CD4-positive, alpha-beta memory T cell (primary cell): ENCODE results near the gene TYK2. TPM values are rescaled to one million over a fixed set of nuclear protein-coding genes. Genes with fewer than 3 reads are reported as not detected.

ENCODE experiments used
- CTCF ChIA-PET: fragments of 350-600 bp; sonication (Branson Sonifier 250); formaldehyde crosslinking; loops from one replicate; lab custom pipeline; 2021; ENCODE audit warnings: inconsistent platforms; ENCODE audit not compliant: partially characterized antibody; lab: Charles Lee
- POLR2A ChIA-PET: fragments of 350-600 bp; sonication (Branson Sonifier 250); formaldehyde crosslinking; loops from one replicate; lab custom pipeline; 2021; ENCODE audit not compliant: partially characterized antibody; lab: Charles Lee
- DNase-seq, 5 donors: peaks; one replicate each; pipeline versions ENCODE4 v3.0.0 to v3.0.0-alpha.2; 2020 to 2022; ENCODE audit warnings: mixed read lengths in 1 of 5
- H3K27ac ChIP-seq: one replicate; pipeline ENCODE4 v1.7.0; 2013; ENCODE audit warnings: low read depth, low read length
- H3K27me3 ChIP-seq: 2 replicates; pipeline ENCODE4 v1.7.0; 2013; ENCODE audit warnings: mild to moderate bottlenecking, low read length, moderate library complexity; ENCODE audit not compliant: insufficient read depth
- H3K36me3 ChIP-seq: 2 replicates; pipeline ENCODE4 v1.7.0; 2013; ENCODE audit warnings: mild to moderate bottlenecking, low read length, moderate library complexity; ENCODE audit not compliant: insufficient read depth
- H3K4me1 ChIP-seq: 2 replicates; pipeline ENCODE4 v1.7.0; 2013; ENCODE audit warnings: mild to moderate bottlenecking, low read length, moderate library complexity; ENCODE audit not compliant: insufficient read depth
- H3K4me3 ChIP-seq, 2 donors: one replicate each; pipeline ENCODE4 v1.7.0; 2013; ENCODE audit warnings: low read length in 2 of 2, mild to moderate bottlenecking in 1 of 2
- H3K9me3 ChIP-seq, 2 donors: one replicate each; pipeline ENCODE4 v1.7.0; 2013; ENCODE audit warnings: low read length in 2 of 2, control low read depth in 1 of 2; ENCODE audit not compliant: control insufficient read depth in 1 of 2
- H3K27ac Mint-ChIP-seq, 7 donors: one replicate each; pipeline ENCODE4 v1.8.0; 2020 to 2021; ENCODE audit warnings: mixed read lengths in 7 of 7, mild to moderate bottlenecking in 6 of 7, inconsistent platforms in 3 of 7, moderate library complexity in 3 of 7
- H3K27me3 Mint-ChIP-seq, 2 donors: one replicate each; pipeline ENCODE4 v1.8.0; 2020 to 2021; ENCODE audit warnings: mixed read lengths in 2 of 2
- H3K36me3 Mint-ChIP-seq, 2 donors: one replicate each; pipeline ENCODE4 v1.8.0; 2020 to 2021; ENCODE audit warnings: mixed read lengths in 2 of 2, inconsistent platforms in 1 of 2, mild to moderate bottlenecking in 1 of 2
- H3K4me1 Mint-ChIP-seq, 4 donors: one replicate each; pipeline ENCODE4 v1.8.0; 2020 to 2021; ENCODE audit warnings: mixed read lengths in 4 of 4, mild to moderate bottlenecking in 1 of 4
- H3K4me3 Mint-ChIP-seq, 8 donors: one replicate each; pipeline ENCODE4 v1.8.0; 2020 to 2021; ENCODE audit warnings: mixed read lengths in 8 of 8, mild to moderate bottlenecking in 7 of 8, moderate library complexity in 6 of 8, inconsistent platforms in 3 of 8
- H3K9me3 Mint-ChIP-seq, 8 donors: one replicate each; pipeline ENCODE4 v1.8.0; 2020 to 2021; ENCODE audit warnings: mixed read lengths in 8 of 8, mild to moderate bottlenecking in 5 of 8, inconsistent platforms in 3 of 8, moderate library complexity in 1 of 8
- intact Hi-C: fragments of 100-400 bp; cut with micrococcal nuclease; formaldehyde crosslinking; loops from one replicate; pipeline ENCODE4 v1.15.1; 2023
- microRNA-seq: library from miRNA; unstranded; fragments of <30 nt; microRNA quantifications from one replicate; pipeline ENCODE4 v1.2.0, GENCODE V29; 2021; ENCODE audit warnings: borderline replicate concordance, borderline number of aligned reads, borderline microRNAs expressed, mixed read lengths
- polyA plus RNA-seq, 2 donors: library from polyadenylated mRNA; unstranded; fragments of 300-500 nt; fragmentation: Illumina TruSeq; gene quantifications; one replicate each; pipeline ENCODE4 v1.2.3, GENCODE V29; 2021
- total RNA-seq, 2 experiments: library from RNA; stranded (reverse); gene quantifications; one replicate each; pipeline ENCODE4 v1.2.3, GENCODE V29; 2021

TYK2 gene
- total and polyA plus RNA-seq, 4 experiments from 2014 or later = 33.3 to 314 (median 187) TPM

DNA sequence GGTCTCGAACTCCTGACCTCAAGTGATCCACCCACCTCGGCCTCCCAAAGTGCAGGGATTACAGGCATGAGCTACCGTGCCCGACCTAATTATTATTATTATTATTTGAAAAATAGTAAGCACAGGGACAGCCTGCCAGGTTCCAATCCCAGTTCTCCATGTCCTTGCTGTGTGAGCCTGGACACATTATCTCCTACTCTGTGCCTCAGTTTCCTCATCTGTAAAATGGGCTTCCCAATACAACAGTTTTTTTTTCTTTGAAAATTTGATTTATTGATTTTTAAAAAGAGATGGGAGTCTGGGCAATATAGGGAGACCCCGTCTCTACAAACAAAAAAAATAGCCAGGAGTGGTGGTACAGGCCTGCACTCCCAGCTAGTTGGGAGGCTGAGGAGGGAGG is 74.0 kb downstream of the TYK2 start:
- no peaks in the 10 kb centered on the region for H3K27me3 Mint-ChIP-seq
- no peak overlapping the region for H3K4me3 Mint-ChIP-seq
- Histone ChIP-seq H3K27ac (no peak overlapping the region), H3K27me3 (no peaks in the 10 kb centered on the region), H3K4me1 (no peaks in the 10 kb centered on the region), H3K4me3 (no peak overlapping the region), H3K36me3 (no peaks in the 10 kb centered on the region), H3K9me3 (no peaks in the 10 kb centered on the region)
- no peak for DNase-seq
- H3K27ac Mint-ChIP-seq = no peak overlapping the region
- intact Hi-C loops = no loop called here
- peaks cover 0 to 4% of the 10 kb centered on the region in 2 donors for H3K36me3 Mint-ChIP-seq
- H3K4me1 Mint-ChIP-seq = no peaks in the 10 kb centered on the region
- POLR2A ChIA-PET = interaction anchor here (1.6 kb wide), 1 partner anchor 13 kb away, joined by 3 read pairs; no protein-coding TSS in a partner anchor
- no peaks in the 10 kb centered on the region for H3K9me3 Mint-ChIP-seq
- CTCF ChIA-PET = interaction anchor here (1.0 to 1.3 kb wide), 3 partner anchors 8 to 79 kb away, joined by 3 read pairs; no protein-coding TSS in a partner anchor

DNA sequence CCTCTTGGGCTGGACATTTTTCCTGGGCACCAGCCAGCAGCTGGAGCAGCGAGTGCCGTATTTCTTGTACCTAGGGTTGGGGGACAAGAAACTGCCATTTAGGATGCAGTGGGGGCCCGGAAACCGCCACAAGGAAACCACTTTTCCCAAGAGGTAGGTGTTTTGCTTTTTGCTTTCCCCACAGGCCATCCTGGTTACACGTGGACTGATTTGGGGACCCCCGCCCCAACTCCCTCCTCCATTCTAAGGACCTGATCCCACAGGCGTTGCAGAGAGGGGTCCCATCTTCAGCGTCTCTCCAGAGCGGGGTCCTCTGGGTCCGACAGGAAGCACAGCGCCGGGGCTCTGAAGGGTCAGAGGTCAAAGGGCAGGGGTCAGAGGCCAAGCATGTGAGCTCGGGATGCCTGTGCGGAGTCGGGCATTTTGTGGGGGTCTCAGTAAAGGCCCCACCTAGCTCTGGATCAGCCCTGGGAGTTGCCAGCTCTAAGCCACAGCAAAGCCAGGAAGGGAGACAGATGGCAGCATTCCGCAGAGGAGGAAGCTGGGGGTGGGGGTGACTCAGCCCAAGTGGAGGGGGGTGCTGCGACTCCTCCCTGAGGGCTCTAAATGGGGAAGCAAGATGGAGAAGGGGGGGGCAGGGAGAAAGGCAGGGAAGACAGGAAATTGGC is 75.1 kb downstream of the TYK2 start:
- H3K27me3 ChIP-seq = no peaks in the 10 kb centered on the region
- intact Hi-C loops = no loop called here
- Mint-ChIP-seq H3K9me3 (no peaks in the 10 kb centered on the region), H3K27ac (no peak overlapping the region), H3K27me3 (no peaks in the 10 kb centered on the region), H3K4me1 (no peaks in the 10 kb centered on the region), H3K4me3 (no peak overlapping the region), H3K36me3 (peaks cover 0 to 4% of the 10 kb centered on the region in 2 donors)
- H3K4me1 ChIP-seq = no peaks in the 10 kb centered on the region
- DNase-seq = no peak
- no peaks in the 10 kb centered on the region for H3K9me3 ChIP-seq
- ChIA-PET CTCF (interaction anchor here (1.3 kb wide), 1 partner anchor 80 kb away, joined by 3 read pairs; no protein-coding TSS in a partner anchor), POLR2A (no interaction called here)
- H3K27ac ChIP-seq = no peak overlapping the region
- H3K36me3 ChIP-seq = no peaks in the 10 kb centered on the region
- H3K4me3 ChIP-seq = no peak overlapping the region

Small RNA genes within 50 kb of the gene (microRNA-seq; reads per million reads assigned to microRNA genes)
- not detected for gene MIR1181

Other genes starting within 250 kb of the TYK2 start
- 100 to 1,000 TPM; 208 to 250 TPM for gene DNMT1, start 185.6 kb downstream of the TYK2 start, total RNA-seq
- gene DNMT1, start 185.6 kb downstream of the TYK2 start, polyA plus RNA-seq = 100 to 1,000 TPM in 1 of 2 donors, 10 to 100 TPM in 1; 53.5 to 166 TPM
- gene S1PR2, start 149.2 kb downstream of the TYK2 start, total RNA-seq = 1 to 10 TPM; 9.0 to 9.4 TPM
- gene S1PR2, start 149.2 kb downstream of the TYK2 start, polyA plus RNA-seq = 1 to 10 TPM; 1.4 to 2.3 TPM
- gene MRPL4, start 128.4 kb downstream of the TYK2 start, total RNA-seq = 10 to 100 TPM; 42.7 to 44.6 TPM
- 10 to 100 TPM; 28.9 to 37.1 TPM for gene MRPL4, start 128.4 kb downstream of the TYK2 start, polyA plus RNA-seq
- 1 to 10 TPM; 7.5 to 8.2 TPM for gene ICAM1, start 109.5 kb downstream of the TYK2 start, total RNA-seq
- 1 to 10 TPM; 2.5 to 8.1 TPM for gene ICAM1, start 109.5 kb downstream of the TYK2 start, polyA plus RNA-seq
- gene ICAM4, start 93.6 kb downstream of the TYK2 start, total RNA-seq = 1 to 10 TPM in 1 of 2 experiments, under 1 TPM in 1; 0.70 to 1.3 TPM
- gene ICAM4, start 93.6 kb downstream of the TYK2 start, polyA plus RNA-seq = 1 to 10 TPM in 1 of 2 donors, not detected in 1; 1.5 TPM
- gene ICAM5, start 90.6 kb downstream of the TYK2 start, total RNA-seq = under 1 TPM in 1 of 2 experiments, not detected in 1; 0.36 TPM
- gene ICAM5, start 90.6 kb downstream of the TYK2 start, polyA plus RNA-seq = under 1 TPM in 1 of 2 donors, not detected in 1; 0.20 TPM
- 1 to 10 TPM; 7.1 to 7.7 TPM for gene ZGLP1, start 70.8 kb downstream of the TYK2 start, total RNA-seq
- under 1 TPM in 1 of 2 donors, not detected in 1; 0.32 TPM for gene ZGLP1, start 70.8 kb downstream of the TYK2 start, polyA plus RNA-seq
- 10 to 100 TPM; 10.7 to 11.3 TPM for gene FDX2, start 64.6 kb downstream of the TYK2 start, total RNA-seq
- 10 to 100 TPM; 10.6 to 13.6 TPM for gene FDX2, start 64.6 kb downstream of the TYK2 start, polyA plus RNA-seq
- gene RAVER1, start 47.0 kb downstream of the TYK2 start, total RNA-seq = 10 to 100 TPM; 46.1 to 56.1 TPM
- 10 to 100 TPM in 1 of 2 donors, 1 to 10 TPM in 1; 6.8 to 28.4 TPM for gene RAVER1, start 47.0 kb downstream of the TYK2 start, polyA plus RNA-seq
- 100 to 1,000 TPM; 191 to 193 TPM for gene ICAM3, start 40.9 kb downstream of the TYK2 start, total RNA-seq
- gene ICAM3, start 40.9 kb downstream of the TYK2 start, polyA plus RNA-seq = 100 to 1,000 TPM; 240 to 287 TPM
- gene CDC37, start 23.0 kb upstream of the TYK2 start, total RNA-seq = 100 to 1,000 TPM; 180 to 185 TPM
- gene CDC37, start 23.0 kb upstream of the TYK2 start, polyA plus RNA-seq = 10 to 100 TPM; 51.8 to 87.1 TPM
- 1 to 10 TPM; 2.5 to 3.3 TPM for gene PDE4A, start 40.0 kb upstream of the TYK2 start, total RNA-seq
- gene PDE4A, start 40.0 kb upstream of the TYK2 start, polyA plus RNA-seq = 1 to 10 TPM in 1 of 2 donors, under 1 TPM in 1; 0.81 to 5.6 TPM
- 10 to 100 TPM; 49.2 to 60.1 TPM for gene KEAP1, start 122.8 kb upstream of the TYK2 start, total RNA-seq
- gene KEAP1, start 122.8 kb upstream of the TYK2 start, polyA plus RNA-seq = 10 to 100 TPM; 35.7 to 55.0 TPM
- gene S1PR5, start 136.9 kb upstream of the TYK2 start, total RNA-seq = 1 to 10 TPM; 1.6 to 1.9 TPM
- 1 to 10 TPM; 1.3 to 3.1 TPM for gene S1PR5, start 136.9 kb upstream of the TYK2 start, polyA plus RNA-seq
- gene ATG4D, start 163.3 kb upstream of the TYK2 start, total RNA-seq = 10 to 100 TPM; 51.5 to 58.6 TPM
- 10 to 100 TPM in 1 of 2 donors, 1 to 10 TPM in 1; 9.3 to 22.1 TPM for gene ATG4D, start 163.3 kb upstream of the TYK2 start, polyA plus RNA-seq
- gene KRI1, start 185.4 kb upstream of the TYK2 start, total RNA-seq = 10 to 100 TPM; 72.7 to 73.0 TPM
- 10 to 100 TPM in 1 of 2 donors, 1 to 10 TPM in 1; 3.2 to 36.3 TPM for gene KRI1, start 185.4 kb upstream of the TYK2 start, polyA plus RNA-seq
- gene CDKN2D, start 188.4 kb upstream of the TYK2 start, total RNA-seq = 10 to 100 TPM; 25.6 to 29.2 TPM
- gene CDKN2D, start 188.4 kb upstream of the TYK2 start, polyA plus RNA-seq = 100 to 1,000 TPM; 130 to 159 TPM
- gene AP1M2, start 206.7 kb upstream of the TYK2 start, total RNA-seq = not detected
- not detected for gene AP1M2, start 206.7 kb upstream of the TYK2 start, polyA plus RNA-seq
- 100 to 1,000 TPM; 203 to 204 TPM for gene SLC44A2, start 245.0 kb upstream of the TYK2 start, total RNA-seq
- 100 to 1,000 TPM; 195 to 284 TPM for gene SLC44A2, start 245.0 kb upstream of the TYK2 start, polyA plus RNA-seq